RWPE2 (cell line): ENCODE measurements around the gene HIRA.

Experiments
- ATAC-seq: fragments of 200-7000 bp; cut with Tn5 transposase; 3 replicates; pipeline ENCODE4 v1.9.1; 2021; ENCODE audit warnings: low read depth
- DNase-seq: peaks from one replicate; pipeline ENCODE4 v3.0.0-alpha.2; 2020; ENCODE audit warnings: low spot score
- H3K27ac ChIP-seq: fragments of 450-650 bp; 2 replicates; pipeline ENCODE4 v1.5.1; 2017; ENCODE audit warnings: mild to moderate bottlenecking; ENCODE audit not compliant: poor library complexity, severe bottlenecking
- H3K27me3 ChIP-seq: fragments of 250-450 bp; sonication (Bioruptor Pico); 2 replicates; pipeline ENCODE4 v1.5.1; 2021; ENCODE audit warnings: mild to moderate bottlenecking, moderate library complexity; ENCODE audit not compliant: insufficient read depth, poor library complexity, severe bottlenecking
- H3K36me3 ChIP-seq: fragments of 250-450 bp; sonication (Bioruptor Pico); 2 replicates; pipeline ENCODE4 v1.5.1; 2020; ENCODE audit warnings: low read depth, mild to moderate bottlenecking, moderate library complexity
- H3K4me1 ChIP-seq: fragments of 250-450 bp; sonication (Bioruptor Pico); 2 replicates; pipeline ENCODE4 v1.5.1; 2021; ENCODE audit warnings: mild to moderate bottlenecking, moderate library complexity; ENCODE audit not compliant: insufficient read depth, poor library complexity, severe bottlenecking
- H3K4me3 ChIP-seq: fragments of 250-450 bp; sonication (Bioruptor Pico); 2 replicates; pipeline ENCODE4 v1.5.1; 2021; ENCODE audit warnings: mild to moderate bottlenecking, moderate library complexity; ENCODE audit not compliant: severe bottlenecking
- H3K9me3 ChIP-seq: fragments of 250-450 bp; sonication (Bioruptor Pico); 2 replicates; pipeline ENCODE4 v1.5.1; 2021; ENCODE audit warnings: mild to moderate bottlenecking, moderate library complexity; ENCODE audit not compliant: severe bottlenecking
- TF ChIP-seq, protein P1 (sequence below): fragments of 450-650 bp; IDR thresholded peaks from one replicate; pipeline ENCODE4 v1.5.1; 2017; ENCODE audit warnings: mild to moderate bottlenecking, moderate library complexity; ENCODE audit not compliant: poor library complexity, severe bottlenecking

Gene HIRA

GRCh38 chr22:19396561-19396933, 35.0 kb downstream of the HIRA start:
- TF ChIP-seq, protein P1, sequence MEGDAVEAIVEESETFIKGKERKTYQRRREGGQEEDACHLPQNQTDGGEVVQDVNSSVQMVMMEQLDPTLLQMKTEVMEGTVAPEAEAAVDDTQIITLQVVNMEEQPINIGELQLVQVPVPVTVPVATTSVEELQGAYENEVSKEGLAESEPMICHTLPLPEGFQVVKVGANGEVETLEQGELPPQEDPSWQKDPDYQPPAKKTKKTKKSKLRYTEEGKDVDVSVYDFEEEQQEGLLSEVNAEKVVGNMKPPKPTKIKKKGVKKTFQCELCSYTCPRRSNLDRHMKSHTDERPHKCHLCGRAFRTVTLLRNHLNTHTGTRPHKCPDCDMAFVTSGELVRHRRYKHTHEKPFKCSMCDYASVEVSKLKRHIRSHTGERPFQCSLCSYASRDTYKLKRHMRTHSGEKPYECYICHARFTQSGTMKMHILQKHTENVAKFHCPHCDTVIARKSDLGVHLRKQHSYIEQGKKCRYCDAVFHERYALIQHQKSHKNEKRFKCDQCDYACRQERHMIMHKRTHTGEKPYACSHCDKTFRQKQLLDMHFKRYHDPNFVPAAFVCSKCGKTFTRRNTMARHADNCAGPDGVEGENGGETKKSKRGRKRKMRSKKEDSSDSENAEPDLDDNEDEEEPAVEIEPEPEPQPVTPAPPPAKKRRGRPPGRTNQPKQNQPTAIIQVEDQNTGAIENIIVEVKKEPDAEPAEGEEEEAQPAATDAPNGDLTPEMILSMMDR: no peak
- DNase-seq (no peak), ATAC-seq (no peak)
- Histone ChIP-seq H3K27ac (no peak overlapping the region), H3K4me1 (no peaks in the 10 kb centered on the region), H3K27me3 (no peaks in the 10 kb centered on the region), H3K9me3 (no peaks in the 10 kb centered on the region), H3K4me3 (no peak overlapping the region), H3K36me3 (peaks cover 80% of the 10 kb centered on the region)

GRCh38 chr22:19395276-19395675, 36.3 kb downstream of the HIRA start:
- no peak overlapping the region for H3K27ac ChIP-seq
- H3K4me3 ChIP-seq: no peak overlapping the region
- H3K9me3 ChIP-seq: no peaks in the 10 kb centered on the region
- H3K36me3 ChIP-seq: peaks cover 81% of the 10 kb centered on the region
- no peaks in the 10 kb centered on the region for H3K27me3 ChIP-seq
- TF ChIP-seq, protein P1: no peak
- H3K4me1 ChIP-seq: no peaks in the 10 kb centered on the region
- no peak for DNase-seq
- no peak for ATAC-seq

- H3K27me3 ChIP-seq: no peaks in the 10 kb centered on the region
- TF ChIP-seq, protein P1: no peak
- no peak overlapping the region for H3K27ac ChIP-seq
- no peaks in the 10 kb centered on the region for H3K9me3 ChIP-seq
- H3K36me3 ChIP-seq: peaks cover 81% of the 10 kb centered on the region
- no peaks in the 10 kb centered on the region for H3K4me1 ChIP-seq
- no peak overlapping the region for H3K4me3 ChIP-seq
- ATAC-seq (no peak), DNase-seq (no peak)
Measured at GRCh38 chr22:19394274-19395050, 37.1 kb downstream of the HIRA start.

DNA sequence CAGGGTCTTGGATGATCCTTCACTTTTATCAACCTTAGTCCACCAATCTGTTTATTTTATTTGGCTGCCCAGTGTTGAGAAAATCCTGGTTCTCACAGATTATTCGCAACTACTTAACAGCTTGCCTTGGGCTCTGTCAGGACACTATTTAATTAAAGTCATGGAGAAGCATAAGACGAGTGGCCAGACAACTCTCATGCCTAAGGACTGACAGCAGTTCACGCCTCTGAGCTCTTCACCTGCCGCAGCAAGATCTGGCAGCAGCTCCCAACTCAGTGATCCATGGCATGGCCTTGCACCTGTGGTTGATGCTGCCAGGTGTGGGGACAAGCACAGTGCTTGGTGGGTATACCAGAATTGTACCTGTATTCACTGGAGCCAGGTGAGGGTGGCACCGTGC, 37.8 kb downstream of the HIRA start:
- Histone ChIP-seq H3K27ac (no peak overlapping the region), H3K9me3 (no peaks in the 10 kb centered on the region), H3K36me3 (peaks cover 87% of the 10 kb centered on the region), H3K4me1 (no peaks in the 10 kb centered on the region), H3K4me3 (no peak overlapping the region), H3K27me3 (no peaks in the 10 kb centered on the region)
- TF ChIP-seq, protein P1: no peak
- no peak for DNase-seq
- ATAC-seq: no peak

- no peaks in the 10 kb centered on the region for H3K4me1 ChIP-seq
- no peak overlapping the region for H3K4me3 ChIP-seq
- H3K27me3 ChIP-seq: no peaks in the 10 kb centered on the region
- peaks cover 87% of the 10 kb centered on the region for H3K36me3 ChIP-seq
- H3K27ac ChIP-seq: no peak overlapping the region
- DNase-seq: no peak
- TF ChIP-seq, protein P1: no peak
- no peaks in the 10 kb centered on the region for H3K9me3 ChIP-seq
- ATAC-seq: no peak
Measured at GRCh38 chr22:19387575-19387974, 44.0 kb downstream of the HIRA start.
